Activated naive CD4-positive, alpha-beta T cell treated with anti-CD3 and anti-CD28 coated beads, Interleukin-2, amount 50 U/mL, for 24 hours (primary cell): ENCODE results near the gene HES1.

Experiments
- H3K27ac Mint-ChIP-seq: one replicate; pipeline ENCODE4 v1.8.0; 2021; ENCODE audit warnings: mild to moderate bottlenecking, mixed read lengths
- H3K27me3 Mint-ChIP-seq: one replicate; pipeline ENCODE4 v1.8.0; 2021; ENCODE audit warnings: mixed read lengths
- H3K36me3 Mint-ChIP-seq: one replicate; pipeline ENCODE4 v1.8.0; 2021; ENCODE audit warnings: mixed read lengths
- H3K4me1 Mint-ChIP-seq: one replicate; pipeline ENCODE4 v1.8.0; 2021; ENCODE audit warnings: mixed read lengths
- H3K4me3 Mint-ChIP-seq: one replicate; pipeline ENCODE4 v1.8.0; 2021; ENCODE audit warnings: mild to moderate bottlenecking, mixed read lengths
- H3K9me3 Mint-ChIP-seq: one replicate; pipeline ENCODE4 v1.8.0; 2021; ENCODE audit warnings: mixed read lengths

Gene HES1

GRCh38 chr3:194163697-194164096, 27.7 kb downstream of the HES1 start:
- H3K9me3 Mint-ChIP-seq = no peaks in the 10 kb centered on the region
- no peak overlapping the region for H3K27ac Mint-ChIP-seq
- H3K27me3 Mint-ChIP-seq = peaks cover 4% of the 10 kb centered on the region
- H3K36me3 Mint-ChIP-seq = no peaks in the 10 kb centered on the region
- H3K4me1 Mint-ChIP-seq = no peaks in the 10 kb centered on the region
- no peak overlapping the region for H3K4me3 Mint-ChIP-seq

DNA sequence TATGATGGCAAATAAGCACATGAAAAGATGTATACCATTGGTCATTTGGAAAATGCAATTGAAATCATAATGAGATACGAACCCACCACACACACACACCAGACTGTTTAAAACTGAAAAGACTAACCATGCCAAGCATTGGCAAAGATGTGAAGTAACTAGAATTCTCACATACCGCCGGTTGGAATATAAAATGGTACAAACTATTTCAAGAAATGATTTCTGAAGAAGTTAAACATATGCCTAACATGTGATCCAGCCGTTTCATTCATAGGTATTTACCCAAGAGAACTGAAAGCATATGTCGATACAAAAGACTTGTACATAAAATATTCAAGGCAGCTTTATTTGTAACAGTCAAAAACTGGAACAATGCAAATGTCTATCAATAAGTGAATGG, 28.9 kb downstream of the HES1 start:
- Mint-ChIP-seq H3K36me3 (no peaks in the 10 kb centered on the region), H3K4me1 (no peaks in the 10 kb centered on the region), H3K9me3 (no peaks in the 10 kb centered on the region), H3K27me3 (peaks cover 4% of the 10 kb centered on the region), H3K4me3 (no peak overlapping the region), H3K27ac (no peak overlapping the region)

DNA sequence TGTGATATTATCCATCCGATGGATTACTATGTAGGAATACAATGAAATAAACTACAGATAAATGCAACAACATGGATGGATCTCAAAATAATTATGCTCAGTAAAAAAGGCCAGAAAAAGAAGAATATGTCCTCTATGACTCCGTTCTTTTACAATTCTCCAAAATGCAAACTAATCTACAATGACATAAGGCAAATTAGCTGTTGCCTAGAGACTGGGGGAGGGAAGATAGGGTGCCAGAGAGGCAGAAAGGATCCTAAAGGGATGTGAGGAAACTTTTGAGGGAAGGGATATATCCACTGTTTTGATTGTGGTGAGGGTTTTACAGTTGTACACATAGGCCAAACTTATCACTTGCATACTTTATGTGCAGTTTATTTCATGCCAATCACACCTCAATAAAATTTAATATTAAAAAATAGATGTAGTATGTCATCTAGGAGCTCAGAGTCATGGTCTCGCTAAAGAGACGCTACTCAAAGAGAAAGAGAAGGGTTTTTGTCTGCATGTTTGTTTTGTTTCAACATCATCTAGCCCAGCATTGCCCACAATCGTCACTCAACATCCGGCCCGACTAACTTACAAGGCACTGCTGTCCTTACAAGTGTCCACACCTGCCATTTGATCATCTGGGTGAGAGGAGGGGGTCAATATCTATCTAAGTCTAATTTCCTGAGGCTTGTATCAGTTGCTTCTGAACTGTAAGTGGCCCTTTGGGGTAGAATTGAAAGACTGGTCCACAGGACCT, 29.5 kb downstream of the HES1 start:
- Mint-ChIP-seq H3K4me1 (no peaks in the 10 kb centered on the region), H3K36me3 (no peaks in the 10 kb centered on the region), H3K27me3 (peaks cover 4% of the 10 kb centered on the region), H3K4me3 (no peak overlapping the region), H3K9me3 (no peaks in the 10 kb centered on the region), H3K27ac (no peak overlapping the region)

- Mint-ChIP-seq H3K27me3 (peaks cover 2% of the 10 kb centered on the region), H3K4me3 (no peak overlapping the region), H3K9me3 (no peaks in the 10 kb centered on the region), H3K27ac (no peak overlapping the region), H3K36me3 (no peaks in the 10 kb centered on the region), H3K4me1 (no peaks in the 10 kb centered on the region)
Observed at GRCh38 chr3:194166682-194167479, 30.9 kb downstream of the HES1 start.

- H3K27ac Mint-ChIP-seq = no peak overlapping the region
- no peaks in the 10 kb centered on the region for H3K36me3 Mint-ChIP-seq
- H3K9me3 Mint-ChIP-seq = no peaks in the 10 kb centered on the region
- no peak overlapping the region for H3K4me3 Mint-ChIP-seq
- H3K4me1 Mint-ChIP-seq = no peaks in the 10 kb centered on the region
- H3K27me3 Mint-ChIP-seq = peaks cover 2% of the 10 kb centered on the region
Observed at GRCh38 chr3:194167480-194168282, 31.7 kb downstream of the HES1 start.

DNA sequence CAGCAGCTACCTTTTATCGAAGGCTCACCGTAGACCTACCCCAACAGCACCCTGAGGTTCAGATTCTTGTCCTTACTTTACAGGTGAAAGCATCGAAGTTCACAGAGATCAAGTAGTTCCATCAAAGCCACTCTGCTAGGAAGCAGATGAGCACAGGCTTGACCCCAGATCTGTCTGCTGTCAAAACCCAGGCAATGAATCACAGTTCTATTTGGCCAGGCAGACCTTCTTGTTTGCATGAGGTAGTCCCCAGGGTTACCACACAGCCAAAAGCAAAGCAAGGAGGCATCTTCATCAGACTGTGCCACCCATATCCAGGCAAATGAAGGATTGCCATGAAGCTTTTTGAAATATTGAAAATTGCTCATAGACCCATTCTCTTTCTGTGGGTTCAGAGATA, 33.0 kb downstream of the HES1 start:
- no peaks in the 10 kb centered on the region for H3K4me1 Mint-ChIP-seq
- no peaks in the 10 kb centered on the region for H3K36me3 Mint-ChIP-seq
- H3K4me3 Mint-ChIP-seq = no peak overlapping the region
- H3K27me3 Mint-ChIP-seq = peaks cover 2% of the 10 kb centered on the region
- no peaks in the 10 kb centered on the region for H3K9me3 Mint-ChIP-seq
- no peak overlapping the region for H3K27ac Mint-ChIP-seq

DNA sequence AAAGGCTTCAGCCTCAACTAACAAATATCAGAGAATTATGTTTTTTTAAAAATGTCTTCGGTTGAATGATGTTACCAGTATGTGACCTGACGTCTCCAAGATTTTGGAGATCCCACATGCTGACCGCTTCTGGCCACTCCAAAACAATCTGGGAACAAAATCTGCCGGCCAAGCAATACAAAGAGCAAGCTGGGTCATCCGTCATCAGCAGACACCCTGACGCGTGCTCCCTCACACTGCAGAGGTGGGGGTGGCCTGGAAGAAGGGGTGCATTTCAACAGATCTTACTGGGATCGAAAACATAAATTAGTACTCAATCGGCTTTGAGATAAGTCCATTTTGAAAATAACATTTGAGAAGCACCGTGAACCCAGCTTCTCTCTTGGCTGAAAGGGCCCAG, 33.6 kb downstream of the HES1 start:
- peaks cover 2% of the 10 kb centered on the region for H3K27me3 Mint-ChIP-seq
- H3K9me3 Mint-ChIP-seq = no peaks in the 10 kb centered on the region
- no peaks in the 10 kb centered on the region for H3K4me1 Mint-ChIP-seq
- no peak overlapping the region for H3K4me3 Mint-ChIP-seq
- no peaks in the 10 kb centered on the region for H3K36me3 Mint-ChIP-seq
- no peak overlapping the region for H3K27ac Mint-ChIP-seq

- H3K4me3 Mint-ChIP-seq = no peak overlapping the region
- no peaks in the 10 kb centered on the region for H3K36me3 Mint-ChIP-seq
- no peak overlapping the region for H3K27ac Mint-ChIP-seq
- H3K9me3 Mint-ChIP-seq = no peaks in the 10 kb centered on the region
- H3K4me1 Mint-ChIP-seq = no peaks in the 10 kb centered on the region
- H3K27me3 Mint-ChIP-seq = peaks cover 2% of the 10 kb centered on the region
Observed at GRCh38 chr3:194170793-194171192, 34.8 kb downstream of the HES1 start.

DNA sequence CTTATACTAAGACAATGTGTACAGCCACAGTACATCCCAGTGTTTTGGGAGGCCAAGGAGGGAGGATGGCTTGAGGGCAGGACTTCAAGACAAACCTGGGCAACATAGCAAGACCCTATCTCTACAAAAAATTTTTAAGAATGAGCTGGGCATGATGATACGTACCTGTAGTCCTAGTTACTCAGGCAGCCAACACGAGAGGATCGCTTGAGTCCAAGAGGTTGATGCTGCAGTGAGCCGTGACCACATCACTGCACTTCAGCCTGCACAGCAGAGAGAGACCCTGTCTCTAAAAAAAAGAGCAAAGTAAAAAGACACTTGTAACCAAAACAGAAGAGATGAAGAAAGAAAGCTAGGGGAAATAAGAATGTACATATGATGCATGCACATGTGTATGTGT, 38.5 kb downstream of the HES1 start:
- no peak overlapping the region for H3K4me3 Mint-ChIP-seq
- no peak overlapping the region for H3K27ac Mint-ChIP-seq
- H3K9me3 Mint-ChIP-seq = no peaks in the 10 kb centered on the region
- H3K27me3 Mint-ChIP-seq = no peaks in the 10 kb centered on the region
- H3K36me3 Mint-ChIP-seq = no peaks in the 10 kb centered on the region
- H3K4me1 Mint-ChIP-seq = no peaks in the 10 kb centered on the region

GRCh38 chr3:194174980-194175379, 39.0 kb downstream of the HES1 start:
- Mint-ChIP-seq H3K4me3 (no peak overlapping the region), H3K36me3 (no peaks in the 10 kb centered on the region), H3K27ac (no peak overlapping the region), H3K9me3 (no peaks in the 10 kb centered on the region), H3K4me1 (no peaks in the 10 kb centered on the region), H3K27me3 (no peaks in the 10 kb centered on the region)

DNA sequence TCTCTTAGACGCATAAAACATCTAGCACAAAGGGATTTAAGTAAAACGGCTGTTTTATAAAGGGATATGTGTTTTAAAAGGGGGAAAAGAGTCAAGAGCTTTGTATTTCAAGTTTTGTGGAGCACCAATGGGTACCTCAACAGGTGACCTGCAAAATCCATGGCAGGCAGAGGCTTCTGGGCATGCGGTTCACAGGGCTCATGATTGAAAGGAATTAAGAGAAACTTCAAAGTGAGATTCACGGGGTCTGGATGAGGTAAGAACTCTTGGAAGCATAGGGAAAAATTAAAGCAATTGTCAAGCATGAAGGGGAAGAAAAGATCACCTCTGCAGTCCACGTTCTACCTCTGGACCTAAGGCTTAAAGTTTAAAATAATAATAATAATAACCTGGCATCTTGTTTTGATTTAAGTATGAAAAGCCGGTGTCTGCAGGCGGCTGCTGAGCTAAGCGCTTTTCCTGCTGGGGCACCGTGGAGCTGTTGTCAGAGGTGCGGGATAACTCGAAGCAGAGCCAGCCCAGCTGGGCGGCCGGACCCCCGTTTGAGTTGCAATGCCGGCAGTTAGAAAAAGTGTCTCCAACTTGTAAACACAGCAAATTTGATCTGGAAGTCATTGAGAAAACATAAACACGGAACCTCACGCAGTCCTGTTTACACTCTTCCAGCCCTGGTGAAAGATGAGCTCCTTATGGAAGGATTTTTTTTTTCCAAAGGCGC, 40.5 kb downstream of the HES1 start:
- no peaks in the 10 kb centered on the region for H3K27me3 Mint-ChIP-seq
- no peak overlapping the region for H3K27ac Mint-ChIP-seq
- no peak overlapping the region for H3K4me3 Mint-ChIP-seq
- no peaks in the 10 kb centered on the region for H3K36me3 Mint-ChIP-seq
- H3K4me1 Mint-ChIP-seq = no peaks in the 10 kb centered on the region
- H3K9me3 Mint-ChIP-seq = no peaks in the 10 kb centered on the region

DNA sequence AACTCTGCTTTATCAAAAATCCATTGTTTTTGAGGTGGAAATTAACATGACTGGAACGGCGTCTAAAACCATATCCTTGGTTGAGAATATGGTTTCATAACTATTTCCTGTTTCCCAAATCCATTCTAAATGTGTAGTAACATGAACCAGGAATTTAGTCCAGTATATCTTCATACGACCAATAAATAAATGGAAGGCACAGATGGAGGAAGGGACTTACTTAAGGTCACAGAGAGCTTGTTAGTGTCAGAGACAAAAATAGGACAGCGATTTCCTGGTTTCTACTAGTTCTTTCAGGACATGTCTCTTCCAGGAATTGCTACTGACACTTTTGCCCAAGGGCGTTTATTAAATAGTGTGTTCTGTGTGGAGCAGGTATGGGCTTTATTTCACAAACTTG, 41.2 kb downstream of the HES1 start:
- Mint-ChIP-seq H3K36me3 (no peaks in the 10 kb centered on the region), H3K9me3 (no peaks in the 10 kb centered on the region), H3K4me3 (no peak overlapping the region), H3K27ac (no peak overlapping the region), H3K4me1 (no peaks in the 10 kb centered on the region), H3K27me3 (no peaks in the 10 kb centered on the region)

GRCh38 chr3:194178128-194178527, 42.2 kb downstream of the HES1 start:
- Mint-ChIP-seq H3K36me3 (no peaks in the 10 kb centered on the region), H3K27me3 (no peaks in the 10 kb centered on the region), H3K4me3 (no peak overlapping the region), H3K27ac (no peak overlapping the region), H3K4me1 (no peaks in the 10 kb centered on the region), H3K9me3 (no peaks in the 10 kb centered on the region)

- Mint-ChIP-seq H3K27ac (no peak overlapping the region), H3K36me3 (no peaks in the 10 kb centered on the region), H3K4me3 (no peak overlapping the region), H3K9me3 (no peaks in the 10 kb centered on the region), H3K4me1 (no peaks in the 10 kb centered on the region), H3K27me3 (no peaks in the 10 kb centered on the region)
Observed at GRCh38 chr3:194178669-194179068, 42.7 kb downstream of the HES1 start.

DNA sequence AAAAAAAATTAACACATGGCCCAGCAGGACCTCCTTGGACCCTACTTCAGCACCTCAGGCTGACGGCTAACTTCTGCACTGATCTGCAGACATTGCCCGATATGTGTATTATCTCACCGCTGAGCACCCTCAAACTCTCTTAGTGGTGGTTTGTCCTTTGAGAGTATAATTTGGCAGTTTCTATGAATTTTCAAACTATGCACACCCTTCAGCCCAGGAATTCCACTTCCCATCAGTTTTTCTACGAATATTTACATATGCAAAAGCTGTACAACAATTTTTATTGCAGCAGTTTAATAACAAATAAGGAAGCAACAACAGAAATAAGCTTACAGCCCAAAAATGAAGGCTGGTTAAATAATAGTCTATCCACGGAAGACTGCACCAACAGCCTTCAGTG, 44.6 kb downstream of the HES1 start:
- no peak overlapping the region for H3K4me3 Mint-ChIP-seq

More for the DNA sequence above, 44.6 kb downstream of the HES1 start:
- Mint-ChIP-seq H3K4me1 (no peaks in the 10 kb centered on the region), H3K9me3 (no peaks in the 10 kb centered on the region), H3K36me3 (no peaks in the 10 kb centered on the region), H3K27ac (no peak overlapping the region), H3K27me3 (no peaks in the 10 kb centered on the region)
